ENCODE results near the gene CCR4. TPM values are rescaled to one million over a fixed set of nuclear protein-coding genes. Genes with fewer than 3 reads are reported as not detected.

Gene CCR4
- total and polyA plus RNA-seq, 2 of the 13 experiments (the other 11 are each of a cell fraction or from before 2014, with no cell fraction given): 0.04 to 0.05 TPM

- TF ChIP-seq SAP130 (CRISPR knock-in tag; IDR thresholded peaks at IDR 0.05; ENCODE audit: low read depth): peak; percentile 40; the same call in 1 of the 2 replicates
- no peak for TF ChIP-seq MED13 (CRISPR knock-in tag; IDR thresholded peaks at IDR 0.05)
- TF ChIP-seq MYPOP (CRISPR knock-in tag; IDR thresholded peaks at IDR 0.05): no peak
- TF ChIP-seq NR2F6 (IDR thresholded peaks at IDR 0.05): no peak
- TF ChIP-seq NR2F6 (CRISPR knock-in tag; IDR thresholded peaks at IDR 0.05): peak; percentile 51; the same call in 1 of the 2 replicates
- TF ChIP-seq ZNF580 (CRISPR knock-in tag; IDR thresholded peaks at IDR 0.05; ENCODE audit: borderline replicate concordance, low read depth): peak; percentile 68; the same call in 1 of the 2 replicates
- no peak for TF ChIP-seq ZNF274 (CRISPR knock-in tag; IDR thresholded peaks at IDR 0.05)
- 0 out of 2 replicates have a peak, but pooled peaks have one; percentile 35 for TF ChIP-seq ATF2 (CRISPR knock-in tag; IDR thresholded peaks at IDR 0.05)
- peak; percentile 35; the same call in 1 of the 2 replicates for TF ChIP-seq YEATS2 (CRISPR knock-in tag; IDR thresholded peaks at IDR 0.05; ENCODE audit: borderline replicate concordance)
- 0 out of 2 replicates have a peak, but pooled peaks have one; percentile 53 for TF ChIP-seq KAT8 (CRISPR knock-in tag; IDR thresholded peaks at IDR 0.05)
- TF ChIP-seq MAX (IDR thresholded peaks at IDR 0.05): peak; percentile 69; the same call in 1 of the 2 replicates
- peak; percentile 65; the same call in 1 of the 2 replicates for TF ChIP-seq ERF (CRISPR knock-in tag; IDR thresholded peaks at IDR 0.05)
- peak; percentile 53; the same call in 1 of the 2 replicates for TF ChIP-seq HOMEZ (CRISPR knock-in tag; IDR thresholded peaks at IDR 0.05; ENCODE audit: low read depth)
- peak; percentile 21; the same call in 1 of the 2 replicates for TF ChIP-seq ELF3 (CRISPR knock-in tag; IDR thresholded peaks at IDR 0.05)
- TF ChIP-seq RARA (CRISPR knock-in tag; IDR thresholded peaks at IDR 0.05): 0 out of 2 replicates have a peak, but pooled peaks have one; percentile 7
- TF ChIP-seq KDM2A (CRISPR knock-in tag; IDR thresholded peaks at IDR 0.05; ENCODE audit: borderline replicate concordance, low read depth): 0 out of 2 replicates have a peak, but pooled peaks have one; percentile 23
- TF ChIP-seq ZNF180 (CRISPR knock-in tag; IDR thresholded peaks at IDR 0.05; ENCODE audit: borderline replicate concordance, low read depth): no peak
- peak; percentile 94 for TF ChIP-seq RAD21 (CRISPR knock-in tag; IDR thresholded peaks at IDR 0.05)
- TF ChIP-seq ZNF281 (CRISPR knock-in tag; IDR thresholded peaks at IDR 0.05; ENCODE audit: borderline replicate concordance): peak; percentile 21; the same call in 1 of the 2 replicates
- TF ChIP-seq LCORL (IDR thresholded peaks at IDR 0.05): no peak
- TF ChIP-seq LCORL (CRISPR knock-in tag; IDR thresholded peaks at IDR 0.05): peak; percentile 61
- TF ChIP-seq TBX2 (CRISPR knock-in tag; IDR thresholded peaks at IDR 0.05; ENCODE audit: borderline replicate concordance): peak; percentile 5; the same call in 1 of the 2 replicates
- TF ChIP-seq ZNF263 (CRISPR knock-in tag; IDR thresholded peaks at IDR 0.05): 0 out of 2 replicates have a peak, but pooled peaks have one; percentile 4
- TF ChIP-seq MIER2 (CRISPR knock-in tag; IDR thresholded peaks at IDR 0.05): peak; percentile 40
Observed at GRCh38 chr3:32947789-32948238, 3.6 kb upstream of the CCR4 start (continued).

All from HepG2 (cell line).